GM21526 (cell line): ENCODE results near the gene DIAPH2.
"Not testable (repeated sequence)": the region's sequence is repeated elsewhere in the genome, so short reads cannot be mapped to it uniquely, and the experiment has no call there.

Experiments
- ATAC-seq: cut with Tn5 transposase; IDR thresholded peaks from one replicate; pipeline ENCODE4 v1.9.1; 2021; ENCODE audit warnings: moderate library complexity; ENCODE audit not compliant: unreplicated experiment, low FRiP score

Gene DIAPH2

DNA sequence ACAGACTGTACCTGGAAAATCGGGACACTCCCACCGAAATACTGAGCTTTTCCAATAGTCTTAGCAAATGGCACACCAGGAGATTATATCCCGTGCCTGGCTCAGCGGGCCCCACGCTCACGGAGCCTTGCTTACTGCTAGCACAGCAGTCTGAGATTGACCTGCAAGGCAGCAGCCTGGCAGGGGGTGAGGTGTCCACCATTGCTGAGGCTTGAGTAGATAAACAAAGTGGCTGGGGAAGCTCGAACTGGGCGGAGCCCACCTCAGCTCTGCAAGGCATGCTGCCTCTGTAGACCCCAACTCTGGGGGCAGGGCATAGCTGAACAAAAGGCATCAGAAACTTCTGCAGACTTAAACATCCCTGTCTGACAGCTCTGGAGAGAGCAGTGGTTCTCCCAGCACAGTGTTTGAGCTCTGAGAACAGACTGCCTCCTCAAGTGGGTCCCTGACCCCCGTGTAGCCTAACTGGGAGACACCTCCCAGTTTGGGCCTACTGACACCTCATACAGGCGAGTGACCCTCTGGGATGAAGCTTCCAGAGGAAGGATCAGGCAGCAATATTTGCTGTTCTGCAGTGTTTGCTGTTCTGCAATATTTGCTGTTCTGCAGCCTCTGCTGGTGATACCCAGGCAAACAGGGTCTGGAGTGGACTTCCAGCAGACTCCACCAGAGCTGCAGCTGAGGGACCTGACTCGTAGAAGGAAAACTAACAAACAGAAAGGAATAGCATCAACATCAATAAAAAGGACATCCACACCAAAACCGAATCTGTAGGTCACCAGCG, 725.2 kb downstream of the DIAPH2 start:
- ATAC-seq = not testable (repeated sequence)

DNA sequence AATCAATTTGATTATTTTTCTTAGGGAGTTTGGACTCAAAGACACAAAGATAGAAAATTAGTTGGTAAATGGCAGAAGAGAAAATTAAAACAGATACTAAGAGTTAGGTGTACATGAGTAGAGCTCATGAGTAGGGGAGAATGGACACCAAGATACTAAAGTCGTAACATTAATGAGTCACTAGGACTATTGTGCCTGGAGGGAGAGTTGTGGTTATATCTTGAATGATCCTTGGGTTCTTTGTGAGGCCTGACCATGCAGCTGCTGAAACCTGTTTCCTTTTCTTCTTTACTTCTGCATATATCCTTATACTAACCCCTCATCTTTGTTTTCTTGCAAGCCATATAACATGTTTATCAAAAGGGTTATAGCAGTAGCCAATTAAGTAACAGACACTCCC, 731.8 kb downstream of the DIAPH2 start:
- ATAC-seq = no peak

- ATAC-seq = no peak
Measured at GRCh38 chrX:97429101-97429500, 744.5 kb downstream of the DIAPH2 start.

DNA sequence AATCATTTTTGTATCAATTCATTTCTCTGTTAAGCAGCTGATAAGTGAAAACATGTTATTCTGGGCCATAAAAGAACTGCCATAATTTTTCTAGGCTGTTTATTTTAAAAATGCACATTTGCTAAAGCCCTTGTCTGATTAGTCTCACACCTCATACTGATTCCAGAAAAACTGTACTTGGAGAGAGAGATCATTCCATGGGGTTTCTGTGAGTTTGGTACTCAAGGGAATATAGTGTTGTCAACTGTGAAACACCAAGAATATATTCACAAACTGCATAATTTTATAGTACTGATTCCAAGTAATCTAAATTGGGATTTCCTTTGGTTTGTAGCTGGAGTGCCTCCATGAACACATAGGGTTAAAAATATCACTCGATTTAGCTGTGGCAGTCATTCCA, 746.6 kb downstream of the DIAPH2 start:
- ATAC-seq = no peak

GRCh38 chrX:97446298-97446882, 761.7 kb downstream of the DIAPH2 start:
- ATAC-seq = no peak

DNA sequence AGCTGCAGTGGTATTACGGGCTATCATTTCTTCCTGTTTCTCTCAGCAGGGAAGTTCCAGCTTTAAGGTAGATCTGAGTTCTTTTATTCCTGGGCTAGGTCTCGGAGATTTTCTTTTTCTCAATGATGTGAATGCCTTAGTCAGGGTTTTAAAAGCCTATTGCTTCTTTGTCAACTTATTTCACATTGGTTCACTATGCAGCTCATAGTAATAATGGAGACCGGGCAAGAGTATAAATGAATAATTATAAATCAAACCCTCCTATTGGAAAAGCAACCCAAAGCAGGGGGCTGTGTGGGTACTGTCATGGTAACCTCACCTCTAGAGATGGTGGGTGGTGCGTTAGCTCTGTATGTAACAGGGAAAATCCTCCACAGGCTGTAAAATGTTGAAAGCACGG, 762.7 kb downstream of the DIAPH2 start:
- ATAC-seq = no peak

GRCh38 chrX:97452283-97452682, 767.6 kb downstream of the DIAPH2 start:
- no peak for ATAC-seq

- ATAC-seq = no peak
Measured at GRCh38 chrX:97461763-97462162, 777.1 kb downstream of the DIAPH2 start.

DNA sequence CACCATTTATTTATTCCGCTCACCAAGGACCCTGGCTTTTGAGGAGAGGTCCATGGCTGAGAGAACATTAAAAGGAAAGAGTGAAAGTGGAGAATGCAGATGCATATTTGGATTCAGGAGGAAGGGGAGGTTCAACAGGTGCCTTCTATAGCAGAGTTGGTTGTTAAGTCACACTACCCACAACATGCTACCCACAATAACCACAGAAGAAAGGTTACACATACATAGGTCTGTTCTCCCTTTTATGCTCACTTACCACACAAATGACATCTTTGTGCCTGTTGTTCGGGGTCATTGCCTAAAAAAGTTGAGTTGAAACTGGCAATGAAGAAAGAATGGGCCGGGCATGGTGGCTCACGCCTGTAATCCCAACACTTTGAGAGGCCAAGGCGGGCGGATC, 786.4 kb downstream of the DIAPH2 start:
- no peak for ATAC-seq

- ATAC-seq = no peak
Measured at GRCh38 chrX:97474933-97475332, 790.3 kb downstream of the DIAPH2 start.

DNA sequence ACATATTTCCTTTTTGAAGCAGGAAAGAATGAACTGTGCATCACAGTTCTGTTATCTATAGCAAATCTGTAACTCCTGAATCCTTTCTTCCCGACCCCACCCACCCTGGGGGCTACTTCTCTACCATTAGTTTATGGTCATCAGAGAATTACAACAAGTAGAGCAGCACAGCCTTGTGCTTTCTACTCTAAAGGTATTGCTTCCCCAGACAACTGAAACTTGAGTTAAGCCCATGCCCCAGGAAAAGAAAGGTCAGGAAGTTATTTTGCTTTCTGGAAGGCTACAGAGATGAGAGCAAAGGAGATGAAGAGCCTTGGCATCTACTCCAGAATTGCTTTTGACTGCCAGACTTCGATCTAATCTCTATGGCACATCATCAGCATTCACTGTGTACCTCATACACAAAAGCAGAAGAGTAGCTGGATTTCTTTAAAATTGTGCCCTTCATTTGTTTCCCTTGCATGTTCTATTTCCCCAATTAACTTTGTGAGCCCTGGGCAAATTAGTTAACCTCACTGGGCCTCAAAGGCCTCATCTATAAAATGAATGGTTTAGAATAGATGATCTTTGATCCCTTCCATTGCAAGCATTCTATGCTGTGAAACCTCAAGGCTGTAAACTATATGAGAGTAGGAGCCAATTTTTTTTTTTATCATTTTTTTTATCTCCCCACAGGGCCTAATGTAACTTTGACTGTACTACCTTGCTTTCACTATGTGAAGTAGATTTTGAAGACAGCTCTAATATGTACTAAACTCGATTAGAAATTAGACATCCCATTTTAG, 794.7 kb downstream of the DIAPH2 start:
- no peak for ATAC-seq

- no peak for ATAC-seq
Measured at GRCh38 chrX:97481228-97481627, 796.6 kb downstream of the DIAPH2 start.

DNA sequence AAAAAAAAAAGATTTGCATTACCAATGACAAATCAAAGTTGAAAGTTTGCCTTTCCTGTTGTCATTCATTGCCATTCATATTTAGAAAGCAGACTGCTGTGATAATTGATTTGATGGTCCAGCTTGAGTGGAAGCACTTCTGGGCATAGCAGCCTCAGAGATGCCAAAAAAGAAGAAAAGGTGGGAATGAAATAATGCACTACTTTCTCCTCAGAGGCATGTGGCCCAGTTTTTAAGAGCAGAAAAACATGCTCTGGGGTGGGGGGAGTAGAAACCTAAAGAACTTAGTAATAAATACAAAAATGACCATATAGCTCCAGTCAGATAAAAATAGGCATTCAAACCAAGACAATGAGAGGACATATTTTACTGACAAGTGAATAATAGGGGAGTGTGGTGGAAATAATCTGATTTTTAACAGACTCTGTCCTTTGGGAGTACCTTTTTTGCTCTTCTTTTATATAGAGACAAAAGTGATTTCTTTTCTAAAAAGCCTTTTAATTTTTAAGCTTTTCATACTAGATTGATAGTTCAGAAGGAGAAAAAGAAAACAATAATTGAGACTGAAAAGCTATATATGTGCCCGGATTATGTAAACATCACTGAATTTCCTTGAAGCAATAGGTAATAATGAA, 798.1 kb downstream of the DIAPH2 start:
- no peak for ATAC-seq

- ATAC-seq = no peak
Measured at GRCh38 chrX:97490656-97491055, 806.0 kb downstream of the DIAPH2 start.

DNA sequence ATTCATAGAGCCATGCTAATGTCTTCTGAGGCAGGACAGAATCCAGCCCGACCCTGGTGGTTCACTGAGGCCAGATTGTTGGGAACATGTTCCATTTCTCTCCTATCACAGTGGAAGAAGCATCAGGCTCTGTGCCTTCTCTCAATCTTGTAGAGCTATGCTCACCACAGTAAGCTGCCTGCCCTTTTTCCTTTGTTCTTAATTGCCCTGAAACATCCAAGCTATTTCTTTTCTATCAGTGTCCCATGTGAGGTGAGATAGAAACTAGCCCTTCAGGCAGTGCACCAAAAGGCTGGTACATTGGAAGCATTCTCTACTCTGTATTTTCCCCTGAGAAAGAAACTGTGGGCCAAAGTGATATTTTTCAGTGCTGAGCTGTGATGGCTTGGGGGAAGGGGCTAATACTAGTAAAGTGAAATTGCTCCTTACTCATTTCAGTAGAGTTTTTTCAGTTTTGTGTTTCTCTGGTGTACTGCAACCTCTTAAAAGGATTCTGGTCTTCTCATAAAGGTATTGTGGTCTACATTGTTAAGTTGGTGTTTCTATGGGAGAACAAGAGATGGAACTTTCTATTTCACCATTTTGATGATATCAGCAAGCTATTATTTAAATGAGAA, 810.2 kb downstream of the DIAPH2 start:
- peak; percentile 88 for ATAC-seq

DNA sequence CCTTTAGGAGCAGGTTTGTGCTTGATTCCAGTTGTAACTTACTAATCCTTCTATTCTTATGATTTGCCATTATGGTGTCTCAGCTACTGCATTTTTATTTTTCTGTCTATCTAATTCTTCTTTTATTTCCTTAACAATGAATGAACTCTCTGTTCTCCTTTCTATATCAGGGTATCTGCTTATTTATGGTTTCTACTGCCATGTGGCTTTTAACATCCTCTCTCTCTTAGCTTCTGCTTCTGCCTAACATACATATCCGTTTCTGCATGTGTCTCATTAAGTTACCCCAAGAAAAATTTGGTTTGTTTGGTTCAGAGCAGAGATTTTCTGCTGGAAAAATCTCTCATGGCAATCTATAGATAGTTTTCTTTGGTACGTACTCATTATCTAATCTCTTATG, 813.5 kb downstream of the DIAPH2 start:
- no peak for ATAC-seq

GRCh38 chrX:97504431-97504830, 819.8 kb downstream of the DIAPH2 start:
- no peak for ATAC-seq

- no peak for ATAC-seq
Measured at GRCh38 chrX:97517763-97518162, 833.1 kb downstream of the DIAPH2 start.

DNA sequence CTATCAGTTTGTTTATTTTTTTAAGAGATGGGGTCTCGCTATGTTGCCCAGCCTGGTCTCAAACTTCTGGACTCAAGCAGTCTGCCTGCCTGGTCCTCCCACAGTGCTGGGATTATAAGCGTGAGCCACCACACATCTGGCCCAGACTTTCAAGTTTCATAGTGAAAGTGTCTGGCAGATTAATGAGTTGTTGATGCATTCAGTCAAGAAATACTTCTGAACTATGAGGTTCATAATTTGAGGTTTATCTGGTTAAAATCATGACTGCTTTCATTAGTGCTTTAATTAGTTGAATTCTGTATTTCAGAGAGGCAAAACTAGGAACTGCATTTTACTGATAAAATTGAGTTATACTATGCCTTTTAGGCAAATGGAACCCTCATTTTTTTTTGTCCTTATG, 837.7 kb downstream of the DIAPH2 start:
- no peak for ATAC-seq

GRCh38 chrX:97524340-97524739, 839.7 kb downstream of the DIAPH2 start:
- ATAC-seq = no peak

- ATAC-seq = no peak
Measured at GRCh38 chrX:97524997-97525396, 840.4 kb downstream of the DIAPH2 start.
